Activated B cell treated with CpG ODN at 0.5 μM for 24 hours (primary cell): ENCODE measurements around the gene KDM4B. TPM values are rescaled to one million over a fixed set of nuclear protein-coding genes. Genes with fewer than 3 reads are reported as not detected.

Source experiments
- ATAC-seq: fragments of 200-7000 bp; cut with Tn5 transposase; one replicate; pipeline ENCODE4 v1.10.0; 2021; ENCODE audit warnings: low read depth, mild to moderate bottlenecking, moderate library complexity
- CTCF ChIA-PET: fragments of 350-600 bp; sonication (Branson Sonifier 250); formaldehyde crosslinking; loops from one replicate; lab custom pipeline; 2021; ENCODE audit warnings: antibody characterized with exemption; lab: Charles Lee
- POLR2A ChIA-PET: fragments of 350-600 bp; sonication (Branson Sonifier 250); formaldehyde crosslinking; loops from one replicate; lab custom pipeline; 2021; ENCODE audit warnings: antibody characterized with exemption; lab: Charles Lee
- DNase-seq: peaks from one replicate; pipeline ENCODE4 v3.0.0; 2022
- H3K27ac Mint-ChIP-seq: one replicate; pipeline ENCODE4 v1.8.0; 2020; ENCODE audit warnings: mixed read lengths
- H3K27me3 Mint-ChIP-seq: one replicate; pipeline ENCODE4 v1.8.0; 2021; ENCODE audit warnings: mixed read lengths
- H3K36me3 Mint-ChIP-seq: one replicate; pipeline ENCODE4 v1.8.0; 2021; ENCODE audit warnings: low read depth, mixed read lengths
- H3K4me1 Mint-ChIP-seq: one replicate; pipeline ENCODE4 v1.8.0; 2021; ENCODE audit warnings: mixed read lengths
- H3K4me3 Mint-ChIP-seq: one replicate; pipeline ENCODE4 v1.8.0; 2020; ENCODE audit warnings: mild to moderate bottlenecking, mixed read lengths
- H3K9me3 Mint-ChIP-seq: one replicate; pipeline ENCODE4 v1.8.0; 2020; ENCODE audit warnings: mixed read lengths
- CTCF ChIP-seq: fragments of 200-600 bp; IDR thresholded peaks from one replicate; pipeline ENCODE4 v1.8.0; 2022; ENCODE audit warnings: antibody characterized with exemption, mild to moderate bottlenecking
- intact Hi-C: fragments of 100-400 bp; cut with micrococcal nuclease; formaldehyde crosslinking; loops from one replicate; pipeline ENCODE4 v1.15.1; 2024
- total RNA-seq: library from RNA; stranded (reverse); gene quantifications from 2 replicates; pipeline ENCODE4 v1.2.3, GENCODE V29; 2022

The KDM4B gene
- total RNA-seq, 1 donor from 2014 or later = 88.9 TPM

GRCh38 chr19:5110546-5110945 is 141.6 kb downstream of the KDM4B start:
- intact Hi-C loops = no loop called here
- DNase-seq = no peak
- TF ChIP-seq CTCF = no peak
- no peak overlapping the region for H3K27ac Mint-ChIP-seq
- no peaks in the 10 kb centered on the region for H3K9me3 Mint-ChIP-seq
- no peaks in the 10 kb centered on the region for H3K27me3 Mint-ChIP-seq
- POLR2A ChIA-PET = interaction anchor here (0.5 to 0.8 kb wide), 3 partner anchors 16 to 96 kb away, joined by 3 read pairs; no protein-coding TSS in a partner anchor
- no peaks in the 10 kb centered on the region for H3K4me1 Mint-ChIP-seq
- no peak for ATAC-seq
- no peak overlapping the region for H3K4me3 Mint-ChIP-seq
- H3K36me3 Mint-ChIP-seq = peaks cover 37% of the 10 kb centered on the region
- CTCF ChIA-PET = no interaction called here

- H3K36me3 Mint-ChIP-seq = peaks cover 37% of the 10 kb centered on the region
- CTCF ChIA-PET = no interaction called here
- intact Hi-C loops = no loop called here
- no peaks in the 10 kb centered on the region for H3K4me1 Mint-ChIP-seq
- no peak for TF ChIP-seq CTCF
- no peak overlapping the region for H3K4me3 Mint-ChIP-seq
- no peak overlapping the region for H3K27ac Mint-ChIP-seq
- POLR2A ChIA-PET = no interaction called here
- H3K9me3 Mint-ChIP-seq = no peaks in the 10 kb centered on the region
- no peaks in the 10 kb centered on the region for H3K27me3 Mint-ChIP-seq
- DNase-seq (no peak), ATAC-seq (no peak)
These were observed 142.1 kb downstream of the KDM4B start for GRCh38 chr19:5111051-5111450.

GRCh38 chr19:5112175-5112574 is 143.3 kb downstream of the KDM4B start:
- H3K36me3 Mint-ChIP-seq = peaks cover 36% of the 10 kb centered on the region
- no peak overlapping the region for H3K4me3 Mint-ChIP-seq
- TF ChIP-seq CTCF = no peak
- ChIA-PET CTCF (no interaction called here), POLR2A (no interaction called here)
- ATAC-seq = no peak
- no peak for DNase-seq
- intact Hi-C loops = no loop called here
- no peak overlapping the region for H3K27ac Mint-ChIP-seq
- H3K9me3 Mint-ChIP-seq = no peaks in the 10 kb centered on the region
- H3K4me1 Mint-ChIP-seq = no peaks in the 10 kb centered on the region
- no peaks in the 10 kb centered on the region for H3K27me3 Mint-ChIP-seq

- intact Hi-C loops = no loop called here
- Mint-ChIP-seq H3K9me3 (no peaks in the 10 kb centered on the region), H3K27me3 (no peaks in the 10 kb centered on the region), H3K4me1 (no peaks in the 10 kb centered on the region), H3K36me3 (peaks cover 34% of the 10 kb centered on the region), H3K27ac (no peak overlapping the region), H3K4me3 (no peak overlapping the region)
- no peak for TF ChIP-seq CTCF
- ATAC-seq = no peak
- DNase-seq = no peak
- POLR2A ChIA-PET = interaction anchor here (0.7 kb wide), 1 partner anchor 14 kb away, joined by 4 read pairs; no protein-coding TSS in a partner anchor
- CTCF ChIA-PET = no interaction called here
These were observed 144.0 kb downstream of the KDM4B start for GRCh38 chr19:5112681-5113575.

GRCh38 chr19:5113633-5114586 is 145.0 kb downstream of the KDM4B start:
- no peak for TF ChIP-seq CTCF
- H3K9me3 Mint-ChIP-seq = no peaks in the 10 kb centered on the region
- no peak for DNase-seq
- H3K27me3 Mint-ChIP-seq = no peaks in the 10 kb centered on the region
- ChIA-PET CTCF (interaction anchor here (0.5 kb wide), 1 partner anchor 200 kb away, joined by 3 read pairs; no protein-coding TSS in a partner anchor), POLR2A (no interaction called here)
- H3K27ac Mint-ChIP-seq = no peak overlapping the region
- no peaks in the 10 kb centered on the region for H3K4me1 Mint-ChIP-seq
- peaks cover 33% of the 10 kb centered on the region for H3K36me3 Mint-ChIP-seq
- ATAC-seq = no peak
- no peak overlapping the region for H3K4me3 Mint-ChIP-seq
- intact Hi-C loops = no loop called here
